GM19025 (cell line): ENCODE results near the gene SMTN.
"Not testable (repeated sequence)": the region's sequence is repeated elsewhere in the genome, so short reads cannot be mapped to it uniquely, and the experiment has no call there.

Experiments used
- ATAC-seq: cut with Tn5 transposase; IDR thresholded peaks from one replicate; pipeline ENCODE4 v1.9.1; 2021; ENCODE audit warnings: mild to moderate bottlenecking, low read depth, moderate library complexity; ENCODE audit not compliant: unreplicated experiment

SMTN gene

GRCh38 chr22:31089160-31090100 is 8.3 kb downstream of the SMTN start:
- ATAC-seq, result no peak

- no peak for ATAC-seq
Measured at GRCh38 chr22:31090217-31091085, 9.3 kb downstream of the SMTN start.

- ATAC-seq, result no peak
Measured at GRCh38 chr22:31091106-31091975, 10.2 kb downstream of the SMTN start.

GRCh38 chr22:31092161-31092560 is 11.0 kb downstream of the SMTN start:
- no peak for ATAC-seq

- no peak for ATAC-seq
Measured at GRCh38 chr22:31093086-31093850, 12.2 kb downstream of the SMTN start.

GRCh38 chr22:31094021-31094551 is 13.0 kb downstream of the SMTN start:
- ATAC-seq, result no peak

- ATAC-seq, result no peak
Measured at GRCh38 chr22:31094741-31095140, 13.6 kb downstream of the SMTN start.

- no peak for ATAC-seq
Measured at GRCh38 chr22:31095637-31096249, 14.6 kb downstream of the SMTN start.

GRCh38 chr22:31096657-31097279 is 15.7 kb downstream of the SMTN start:
- no peak for ATAC-seq

GRCh38 chr22:31097539-31097938 is 16.4 kb downstream of the SMTN start:
- ATAC-seq, result not testable (repeated sequence)

- no peak for ATAC-seq
Measured at GRCh38 chr22:31097941-31098631, 17.0 kb downstream of the SMTN start.

GRCh38 chr22:31098632-31099110 is 17.6 kb downstream of the SMTN start:
- no peak for ATAC-seq

- ATAC-seq, result no peak
Measured at GRCh38 chr22:31099386-31099785, 18.3 kb downstream of the SMTN start.

- ATAC-seq, result no peak
Measured at GRCh38 chr22:31099841-31100761, 19.0 kb downstream of the SMTN start.

GRCh38 chr22:31100762-31101525 is 19.8 kb downstream of the SMTN start:
- no peak for ATAC-seq
